HG03175 (cell line): ENCODE measurements around the gene HNRNPUL1.
A peak's percentile ranks its signal among the peaks of the same experiment; 100 is the strongest.

Source experiments
- ATAC-seq: cut with Tn5 transposase; IDR thresholded peaks from one replicate; pipeline ENCODE4 v1.9.1; 2021; ENCODE audit warnings: mild to moderate bottlenecking, moderate library complexity; ENCODE audit not compliant: unreplicated experiment

The HNRNPUL1 gene

GRCh38 chr19:41307090-41307875 is 43.1 kb downstream of the HNRNPUL1 start:
- no peak for ATAC-seq

GRCh38 chr19:41307954-41308449 is 43.8 kb downstream of the HNRNPUL1 start:
- no peak for ATAC-seq

- ATAC-seq = no peak
Measured at GRCh38 chr19:41308450-41309179, 44.4 kb downstream of the HNRNPUL1 start.

- ATAC-seq = no peak
Measured at GRCh38 chr19:41309180-41310032, 45.2 kb downstream of the HNRNPUL1 start.

- ATAC-seq = peak; percentile 71
Measured at GRCh38 chr19:41310033-41310831, 46.1 kb downstream of the HNRNPUL1 start, which contains the start of gene CCDC97. Gene CCDC97 (plus strand): TSS chr19:41310172. CDS start chr19:41310311, 139 bp downstream.

- ATAC-seq = no peak
Measured at GRCh38 chr19:41311072-41311471, 46.9 kb downstream of the HNRNPUL1 start.

GRCh38 chr19:41311613-41312012 is 47.4 kb downstream of the HNRNPUL1 start:
- ATAC-seq = no peak

- ATAC-seq = no peak
Measured at GRCh38 chr19:41316306-41316920, 52.2 kb downstream of the HNRNPUL1 start.

GRCh38 chr19:41318696-41319499 is 54.7 kb downstream of the HNRNPUL1 start:
- ATAC-seq = no peak

GRCh38 chr19:41319500-41320184 is 55.5 kb downstream of the HNRNPUL1 start:
- ATAC-seq = no peak

- no peak for ATAC-seq
Measured at GRCh38 chr19:41320185-41320518, 56.0 kb downstream of the HNRNPUL1 start.

GRCh38 chr19:41320568-41320967 is 56.4 kb downstream of the HNRNPUL1 start:
- ATAC-seq = no peak

- ATAC-seq = no peak
Measured at GRCh38 chr19:41321204-41321599, 57.0 kb downstream of the HNRNPUL1 start.

GRCh38 chr19:41321600-41322270 is 57.6 kb downstream of the HNRNPUL1 start:
- ATAC-seq = no peak

- ATAC-seq = no peak
Measured at GRCh38 chr19:41322451-41322850, 58.3 kb downstream of the HNRNPUL1 start.

- ATAC-seq = no peak
Measured at GRCh38 chr19:41323023-41323422, 58.9 kb downstream of the HNRNPUL1 start.

- no peak for ATAC-seq
Measured at GRCh38 chr19:41323430-41324125, 59.4 kb downstream of the HNRNPUL1 start.
